ENCODE results near the gene ALK.

ALK gene

GRCh38 chr2:29525921-29526320 is 395.5 kb downstream of the ALK start:
- no peak for DNase-seq

- no peak for DNase-seq
Observed at GRCh38 chr2:29524652-29525051, 396.7 kb downstream of the ALK start.

GRCh38 chr2:29522951-29523669 is 398.3 kb downstream of the ALK start:
- DNase-seq: peak; percentile 90

GRCh38 chr2:29520001-29520400 is 401.4 kb downstream of the ALK start:
- DNase-seq: peak; percentile 90

GRCh38 chr2:29519338-29519925 is 402.0 kb downstream of the ALK start:
- peak; percentile 94 for DNase-seq

- no peak for DNase-seq
Observed at GRCh38 chr2:29518646-29519337, 402.6 kb downstream of the ALK start.

GRCh38 chr2:29518010-29518409 is 403.4 kb downstream of the ALK start:
- peak; percentile 72 for DNase-seq

- DNase-seq: no peak
Observed at GRCh38 chr2:29517413-29517812, 404.0 kb downstream of the ALK start.

GRCh38 chr2:29516767-29517166 is 404.6 kb downstream of the ALK start:
- DNase-seq: no peak

- DNase-seq: no peak
Observed at GRCh38 chr2:29509878-29510277, 411.5 kb downstream of the ALK start.

- DNase-seq: peak; percentile 53
Observed at GRCh38 chr2:29509397-29509796, 412.0 kb downstream of the ALK start.

- no peak for DNase-seq
Observed at GRCh38 chr2:29504746-29505145, 416.6 kb downstream of the ALK start.

GRCh38 chr2:29502460-29502911 is 418.9 kb downstream of the ALK start:
- DNase-seq: peak; percentile 70

- no peak for DNase-seq
Observed at GRCh38 chr2:29497375-29497774, 424.0 kb downstream of the ALK start.

- no peak for DNase-seq
Observed at GRCh38 chr2:29496198-29496597, 425.2 kb downstream of the ALK start.

- DNase-seq: peak; percentile 77
Observed at GRCh38 chr2:29495536-29496060, 425.8 kb downstream of the ALK start.

GRCh38 chr2:29495068-29495467 is 426.3 kb downstream of the ALK start:
- peak; percentile 33 for DNase-seq

- no peak for DNase-seq
Observed at GRCh38 chr2:29492701-29493100, 428.7 kb downstream of the ALK start.

- no peak for DNase-seq
Observed at GRCh38 chr2:29490045-29490444, 431.3 kb downstream of the ALK start.

GRCh38 chr2:29489568-29489967 is 431.8 kb downstream of the ALK start:
- DNase-seq: no peak

GRCh38 chr2:29487967-29488555 is 433.3 kb downstream of the ALK start:
- DNase-seq: peak; percentile 58

GRCh38 chr2:29485631-29486030 is 435.8 kb downstream of the ALK start:
- DNase-seq: peak; percentile 10

- no peak for DNase-seq
Observed at GRCh38 chr2:29485117-29485516, 436.3 kb downstream of the ALK start.
